Upper lobe of left lung (tissue), 6 donors: ENCODE results near the gene GABBR2. TPM values are rescaled to one million over a fixed set of nuclear protein-coding genes. Genes with fewer than 3 reads are reported as not detected.

ENCODE experiments used
- ATAC-seq, 2 donors: fragments of 200-7000 bp; cut with Tn5 transposase; one replicate each; pipeline ENCODE4 v1.9.1; 2022; ENCODE audit warnings: mild to moderate bottlenecking in 2 of 2, moderate library complexity in 2 of 2; ENCODE audit not compliant: low FRiP score in 2 of 2
- DNase-seq, 2 donors: peaks; one replicate each; pipeline ENCODE4 v3.0.0-alpha.2; 2019 to 2020
- H3K27ac ChIP-seq, 4 donors: fragments of 200-600 bp; sonication (generic); one replicate each; pipeline ENCODE4 v1.5.1; 2016 to 2019
- H3K27me3 ChIP-seq, 4 donors: fragments of 200-600 bp; sonication (generic); one replicate each; pipeline ENCODE4 v1.5.1; 2017 to 2019
- H3K36me3 ChIP-seq, 4 donors: fragments of 200-600 bp; sonication (generic); one replicate each; pipeline ENCODE4 v1.5.1; 2016 to 2019
- H3K4me1 ChIP-seq, 4 donors: fragments of 200-600 bp; sonication (generic); one replicate each; pipeline ENCODE4 v1.5.1; 2018 to 2019
- H3K4me3 ChIP-seq, 4 donors: fragments of 200-600 bp; sonication (generic); one replicate each; pipeline ENCODE4 v1.5.1; 2017 to 2019; ENCODE audit warnings: mild to moderate bottlenecking in 2 of 4, moderate library complexity in 1 of 4
- H3K9me3 ChIP-seq, 4 donors: fragments of 200-600 bp; sonication (generic); one replicate each; pipeline ENCODE4 v1.5.1; 2018 to 2019
- CTCF ChIP-seq, 6 experiments: fragments of 450-650 bp in 4 of 6; fragments of 200-600 bp in 2 of 6; sonication (generic) in 2 of 6; IDR thresholded peaks; one replicate each; pipeline ENCODE4 v1.5.1; 2016 to 2019; ENCODE audit warnings: antibody characterized with exemption in 6 of 6
- EP300 ChIP-seq, 4 donors: sonication (generic); formaldehyde crosslinking; IDR thresholded peaks; one replicate each; pipeline ENCODE4 v1.5.1; 2017; ENCODE audit warnings: antibody characterized with exemption in 4 of 4, control low read depth in 2 of 4
- POLR2A ChIP-seq, 4 donors: fragments of 450-650 bp; IDR thresholded peaks; one replicate each; pipeline ENCODE4 v1.5.1; 2016 to 2017; ENCODE audit warnings: antibody characterized with exemption in 4 of 4, mild to moderate bottlenecking in 2 of 4
- POLR2AphosphoS5 ChIP-seq, 2 donors: sonication (generic); formaldehyde crosslinking; IDR thresholded peaks; one replicate each; pipeline ENCODE4 v1.5.1; 2017; ENCODE audit warnings: antibody characterized with exemption in 2 of 2
- WGBS, 2 donors: methylation state at CpG; one replicate each; pipeline ENCODE4 v1.1.5; 2017 to 2018; 5-methylcytosine and 5-hydroxymethylcytosine counted together
- total RNA-seq, 6 donors: library from RNA; depleted of rRNA in 4 of 6; stranded (reverse); fragments of >200 nt in 4 of 6; gene quantifications; one replicate each; pipeline versions ENCODE4 v1.1.0 to v1.2.1, GENCODE V29; 2016 to 2021
- donor health status: DM: no; HTN: no; CAD: no; lungs with moderate emphysema.
- donor health status: DM: no; HTN: yes; CAD: no; lungs with severe emphysema.

The GABBR2 gene
- total RNA-seq, 6 donors from 2014 or later: 0.15 to 1.00 (median 0.81) TPM; not detected in 1

- H3K4me3 ChIP-seq: no peak overlapping the region
- no peaks in the 10 kb centered on the region for H3K4me1 ChIP-seq
- H3K27ac ChIP-seq: no peak overlapping the region
- no peak for DNase-seq
- H3K9me3 ChIP-seq: no peaks in the 10 kb centered on the region
- H3K36me3 ChIP-seq: no peaks in the 10 kb centered on the region
- H3K27me3 ChIP-seq: no peaks in the 10 kb centered on the region
- no peak for ATAC-seq
- no peak for TF ChIP-seq EP300 (IDR thresholded peaks at IDR 0.05)
- TF ChIP-seq POLR2AphosphoS5 (IDR thresholded peaks at IDR 0.05): no peak
- TF ChIP-seq POLR2A (IDR thresholded peaks at IDR 0.05): no peak
- TF ChIP-seq CTCF (IDR thresholded peaks at IDR 0.05): no peak
- WGBS, 2 donors: 62 to 64% methylated on average over 3 of the region's 3 CpGs
These were observed 217.5 kb downstream of the GABBR2 start for GRCh38 chr9:98491231-98491651.

GRCh38 chr9:98488571-98489312, 220.0 kb downstream of the GABBR2 start:
- Histone ChIP-seq H3K27ac (peak overlapping the region in 2 of 4 donors; percentile 40 to 46), H3K9me3 (no peaks in the 10 kb centered on the region), H3K36me3 (no peaks in the 10 kb centered on the region), H3K4me3 (no peak overlapping the region), H3K4me1 (no peaks in the 10 kb centered on the region), H3K27me3 (no peaks in the 10 kb centered on the region)
- WGBS, 2 donors: 69 to 80% methylated on average over 8 of the region's 8 CpGs
- DNase-seq: peak in 1 of 2 donors; percentile 62
- peak; percentile 20 to 24 for TF ChIP-seq POLR2AphosphoS5 (IDR thresholded peaks at IDR 0.05)
- peak in 1 of 4 donors; percentile 27 for TF ChIP-seq EP300 (IDR thresholded peaks at IDR 0.05)
- no peak for TF ChIP-seq CTCF (IDR thresholded peaks at IDR 0.05)
- ATAC-seq: peak; percentile 23 to 74

GRCh38 chr9:98485706-98486105, 223.0 kb downstream of the GABBR2 start:
- DNase-seq (no peak), ATAC-seq (no peak)
- WGBS, 2 donors: 71 to 100% methylated on average over 4 of the region's 4 CpGs
- H3K27ac ChIP-seq: no peak overlapping the region
- H3K4me1 ChIP-seq: no peaks in the 10 kb centered on the region
- no peaks in the 10 kb centered on the region for H3K27me3 ChIP-seq
- TF ChIP-seq EP300 (IDR thresholded peaks at IDR 0.05): no peak
- TF ChIP-seq CTCF (IDR thresholded peaks at IDR 0.05): no peak
- no peak for TF ChIP-seq POLR2AphosphoS5 (IDR thresholded peaks at IDR 0.05)
- no peak for TF ChIP-seq POLR2A (IDR thresholded peaks at IDR 0.05)
- no peak overlapping the region for H3K4me3 ChIP-seq
- no peaks in the 10 kb centered on the region for H3K36me3 ChIP-seq
- no peaks in the 10 kb centered on the region for H3K9me3 ChIP-seq

- Histone ChIP-seq H3K4me3 (no peak overlapping the region), H3K36me3 (no peaks in the 10 kb centered on the region), H3K27ac (no peak overlapping the region), H3K9me3 (no peaks in the 10 kb centered on the region), H3K27me3 (no peaks in the 10 kb centered on the region), H3K4me1 (no peaks in the 10 kb centered on the region)
- DNase-seq: no peak
- WGBS, 2 donors: 35 to 42% methylated on average over 5 of the region's 5 CpGs
- no peak for TF ChIP-seq EP300 (IDR thresholded peaks at IDR 0.05)
- TF ChIP-seq POLR2A (IDR thresholded peaks at IDR 0.05): no peak
- TF ChIP-seq POLR2AphosphoS5 (IDR thresholded peaks at IDR 0.05): no peak
- no peak for TF ChIP-seq CTCF (IDR thresholded peaks at IDR 0.05)
- no peak for ATAC-seq
These were observed 224.6 kb downstream of the GABBR2 start for GRCh38 chr9:98484162-98484561.

- TF ChIP-seq POLR2AphosphoS5 (IDR thresholded peaks at IDR 0.05) (no peak), CTCF (IDR thresholded peaks at IDR 0.05) (no peak), EP300 (IDR thresholded peaks at IDR 0.05) (no peak), POLR2A (IDR thresholded peaks at IDR 0.05) (no peak)
- Histone ChIP-seq H3K36me3 (no peaks in the 10 kb centered on the region), H3K4me3 (no peak overlapping the region), H3K27ac (no peak overlapping the region), H3K9me3 (no peaks in the 10 kb centered on the region), H3K4me1 (no peaks in the 10 kb centered on the region), H3K27me3 (no peaks in the 10 kb centered on the region)
- no peak for ATAC-seq
- 75 to 85% methylated on average over 5 of the region's 5 CpGs for WGBS, 2 donors
- DNase-seq: no peak
These were observed 226.5 kb downstream of the GABBR2 start for GRCh38 chr9:98482226-98482625.
